KMS-11 (cell line): ENCODE measurements around the gene EVI5L.
"Not testable (repeated sequence)": the region's sequence is repeated elsewhere in the genome, so short reads cannot be mapped to it uniquely, and the experiment has no call there.

ENCODE experiments used
- H2AFZ ChIP-seq: fragments of 200-600 bp; sonication (generic); 2 replicates; pipeline ENCODE4 v1.6.1; 2016; ENCODE audit warnings: antibody characterized with exemption, mixed run types, low read depth
- H3K27ac ChIP-seq: fragments of 200-600 bp; sonication (generic); 2 replicates; pipeline ENCODE4 v1.6.1; 2016; ENCODE audit warnings: mild to moderate bottlenecking, mixed run types
- H3K27me3 ChIP-seq: fragments of 200-600 bp; sonication (generic); 2 replicates; pipeline ENCODE4 v1.6.1; 2017; ENCODE audit warnings: mild to moderate bottlenecking, low read depth, mixed run types, moderate library complexity; ENCODE audit not compliant: insufficient read depth
- H3K36me3 ChIP-seq: fragments of 200-600 bp; sonication (generic); 2 replicates; pipeline ENCODE4 v1.6.1; 2017; ENCODE audit warnings: mild to moderate bottlenecking, mixed run types; ENCODE audit not compliant: insufficient read depth
- H3K4me1 ChIP-seq: fragments of 200-600 bp; sonication (generic); 2 replicates; pipeline ENCODE4 v1.6.1; 2016; ENCODE audit warnings: mild to moderate bottlenecking, low read depth, mixed run types; ENCODE audit not compliant: poor library complexity, severe bottlenecking
- H3K4me2 ChIP-seq: fragments of 200-600 bp; sonication (generic); 2 replicates; pipeline ENCODE4 v1.7.0; 2016; ENCODE audit warnings: mild to moderate bottlenecking, mixed run types
- H3K4me3 ChIP-seq: fragments of 200-600 bp; sonication (generic); IDR thresholded peaks from 2 replicates; pipeline ENCODE4 v1.6.1; 2017; ENCODE audit warnings: low read depth, low read length, mixed read lengths; ENCODE audit not compliant: insufficient read depth
- H3K79me2 ChIP-seq: fragments of 200-600 bp; sonication (generic); 2 replicates; pipeline ENCODE4 v1.6.1; 2016; ENCODE audit warnings: low read depth, mixed run types; ENCODE audit not compliant: insufficient read depth
- H3K9ac ChIP-seq: fragments of 200-600 bp; sonication (generic); 2 replicates; pipeline ENCODE4 v1.6.1; 2016; ENCODE audit warnings: mild to moderate bottlenecking, mixed run types
- H4K20me1 ChIP-seq: fragments of 200-600 bp; sonication (generic); 2 replicates; pipeline ENCODE4 v1.6.1; 2016; ENCODE audit warnings: mild to moderate bottlenecking, mixed run types; ENCODE audit not compliant: insufficient read depth
- CTCF ChIP-seq: fragments of 200-600 bp; sonication (generic); conservative IDR thresholded peaks from 2 replicates; pipeline ENCODE4 v1.6.1; 2017; ENCODE audit warnings: low read depth, mild to moderate bottlenecking, antibody characterized with exemption, low read length, moderate library complexity, mixed read lengths

EVI5L gene

GRCh38 chr19:7806876-7807275 is 23.1 kb upstream of the EVI5L start:
- Histone ChIP-seq H3K9ac (no peak overlapping the region), H3K4me1 (peaks cover 17% of the 10 kb centered on the region), H3K36me3 (no peaks in the 10 kb centered on the region), H3K27me3 (peaks cover 35% of the 10 kb centered on the region; the same call in 1 of the 2 replicates), H4K20me1 (no peaks in the 10 kb centered on the region), H2AFZ (no peak overlapping the region), H3K4me2 (peak overlapping the region; percentile 37; the same call in 1 of the 2 replicates), H3K4me3 (no peak overlapping the region), H3K27ac (peak overlapping the region; percentile 23; the same call in 1 of the 2 replicates), H3K79me2 (no peaks in the 10 kb centered on the region)
- no peak for TF ChIP-seq CTCF

- Histone ChIP-seq H3K27ac (no peak overlapping the region), H2AFZ (no peak overlapping the region), H3K4me1 (peaks cover 17% of the 10 kb centered on the region), H3K79me2 (no peaks in the 10 kb centered on the region), H3K27me3 (peaks cover 28% of the 10 kb centered on the region; the same call in 1 of the 2 replicates), H3K4me3 (no peak overlapping the region), H3K4me2 (peak overlapping the region; percentile 32; the same call in 1 of the 2 replicates), H3K9ac (no peak overlapping the region), H4K20me1 (no peaks in the 10 kb centered on the region), H3K36me3 (no peaks in the 10 kb centered on the region)
- no peak for TF ChIP-seq CTCF
These were observed 21.9 kb upstream of the EVI5L start for GRCh38 chr19:7808108-7808507.

GRCh38 chr19:7811989-7812388 is 18.0 kb upstream of the EVI5L start:
- no peaks in the 10 kb centered on the region for H3K36me3 ChIP-seq
- H2AFZ ChIP-seq = no peak overlapping the region
- H3K27ac ChIP-seq = no peak overlapping the region
- H3K4me1 ChIP-seq = peaks cover 14% of the 10 kb centered on the region
- no peak for TF ChIP-seq CTCF
- no peak overlapping the region for H3K4me3 ChIP-seq
- H3K4me2 ChIP-seq = no peak overlapping the region
- no peaks in the 10 kb centered on the region for H3K79me2 ChIP-seq
- H4K20me1 ChIP-seq = no peaks in the 10 kb centered on the region
- no peak overlapping the region for H3K9ac ChIP-seq
- H3K27me3 ChIP-seq = peaks cover 18% of the 10 kb centered on the region; the same call in 1 of the 2 replicates

GRCh38 chr19:7815325-7815724 is 14.7 kb upstream of the EVI5L start:
- Histone ChIP-seq H3K9ac (no peak overlapping the region), H2AFZ (no peak overlapping the region), H3K27ac (no peak overlapping the region), H3K27me3 (peaks cover 26% of the 10 kb centered on the region; the same call in 1 of the 2 replicates), H3K4me2 (no peak overlapping the region), H3K4me3 (no peak overlapping the region), H3K36me3 (no peaks in the 10 kb centered on the region), H3K79me2 (no peaks in the 10 kb centered on the region), H4K20me1 (no peaks in the 10 kb centered on the region), H3K4me1 (peaks cover 7% of the 10 kb centered on the region)
- no peak for TF ChIP-seq CTCF

GRCh38 chr19:7816040-7816439 is 14.0 kb upstream of the EVI5L start:
- not testable (repeated sequence) for H3K4me1 ChIP-seq

More at GRCh38 chr19:7816040-7816439, 14.0 kb upstream of the EVI5L start:
- not testable (repeated sequence) for H3K4me3 ChIP-seq, H3K4me2 ChIP-seq, H3K36me3 ChIP-seq, H4K20me1 ChIP-seq, H2AFZ ChIP-seq, H3K27ac ChIP-seq, H3K9ac ChIP-seq, H3K79me2 ChIP-seq
- peaks cover 26% of the 10 kb centered on the region; the same call in 1 of the 2 replicates for H3K27me3 ChIP-seq
